Nucleus accumbens (tissue), 56 donors: Measurements from ENCODE around the gene CAMK2A.

Experiments used
- DNase-seq, 56 donors: peaks; one replicate each; lab custom pipeline; 2025; lab: John Stamatoyannopoulos, UW

The CAMK2A gene

DNA sequence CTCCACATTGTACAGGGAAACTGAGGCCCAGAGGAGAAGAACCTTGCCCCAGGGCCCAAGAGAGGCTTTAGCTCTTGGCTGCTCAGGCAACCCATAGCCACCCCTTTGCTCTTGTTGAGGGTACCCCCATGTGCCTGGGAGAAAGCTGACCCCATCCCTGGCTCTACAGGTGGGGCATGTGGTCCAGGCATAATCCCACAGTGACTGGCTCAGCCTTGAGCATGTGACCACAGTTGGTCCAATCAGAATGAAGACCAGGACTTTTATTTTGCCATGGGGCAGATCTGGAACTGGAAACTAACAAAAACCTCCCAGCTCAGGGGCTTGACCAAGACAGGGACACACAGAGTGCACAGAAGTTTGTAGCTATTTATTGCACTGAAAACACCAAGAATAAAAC lies 70.4 kb downstream of the CAMK2A start:
- DNase-seq, result no peak

DNA sequence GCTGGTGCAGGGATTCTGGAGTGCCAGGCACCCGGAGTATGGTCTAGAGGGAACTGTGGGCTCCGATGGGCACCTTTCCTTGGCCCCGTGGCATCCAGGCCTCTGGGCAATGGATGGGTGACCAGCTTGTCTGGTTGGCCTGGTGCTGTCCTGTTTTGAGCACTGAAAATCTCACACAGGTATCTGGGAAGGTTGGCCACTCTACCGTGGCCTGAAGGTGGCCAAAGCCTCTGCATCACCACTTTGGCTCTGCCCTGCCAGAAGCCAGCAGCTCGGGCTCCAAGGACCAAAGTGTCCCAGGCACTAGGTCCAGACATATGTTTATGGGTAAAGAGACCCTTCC lies 70.9 kb downstream of the CAMK2A start:
- no peak for DNase-seq

DNA sequence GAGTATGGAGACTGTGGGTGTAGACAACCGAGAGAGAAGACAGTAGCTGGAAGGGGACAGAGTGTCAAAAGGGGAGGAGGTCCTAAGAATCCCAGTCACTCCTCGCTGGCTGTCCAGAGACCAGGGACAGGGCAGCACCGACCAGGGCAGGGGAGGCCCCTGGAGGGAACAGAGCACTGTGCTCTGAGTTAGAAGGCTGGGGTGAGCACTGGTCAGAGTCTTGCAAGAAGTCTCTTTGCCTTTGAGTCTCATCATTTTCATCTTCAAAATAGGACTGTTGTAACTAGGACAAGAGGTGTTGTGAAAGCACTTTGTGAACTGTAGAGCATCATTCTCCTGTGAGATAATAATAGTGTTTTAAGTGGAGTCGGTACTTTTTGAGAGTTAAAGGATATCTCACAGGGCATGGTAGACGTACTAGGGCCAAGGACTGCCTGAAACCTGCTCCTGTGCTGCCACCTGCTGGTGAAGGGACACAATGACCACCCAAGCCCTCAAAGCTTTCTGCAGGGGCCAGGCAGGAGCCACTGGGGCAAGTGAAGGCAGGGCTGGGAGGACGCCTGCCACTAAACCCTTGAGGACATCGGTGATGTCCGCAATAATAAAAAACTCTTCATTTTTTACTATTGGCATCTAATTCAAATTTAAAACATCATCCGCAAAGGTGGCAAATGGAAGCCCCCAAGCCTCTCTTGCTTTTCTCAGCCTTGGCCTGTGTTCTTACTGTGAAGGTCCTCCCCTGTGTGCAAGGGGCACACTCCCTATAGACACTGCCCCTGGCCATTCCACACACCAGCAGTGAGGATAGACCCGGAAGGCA lies 71.5 kb downstream of the CAMK2A start:
- DNase-seq, result peak in 52 of 56 donors; percentile 8 to 88 (median 62)

DNA sequence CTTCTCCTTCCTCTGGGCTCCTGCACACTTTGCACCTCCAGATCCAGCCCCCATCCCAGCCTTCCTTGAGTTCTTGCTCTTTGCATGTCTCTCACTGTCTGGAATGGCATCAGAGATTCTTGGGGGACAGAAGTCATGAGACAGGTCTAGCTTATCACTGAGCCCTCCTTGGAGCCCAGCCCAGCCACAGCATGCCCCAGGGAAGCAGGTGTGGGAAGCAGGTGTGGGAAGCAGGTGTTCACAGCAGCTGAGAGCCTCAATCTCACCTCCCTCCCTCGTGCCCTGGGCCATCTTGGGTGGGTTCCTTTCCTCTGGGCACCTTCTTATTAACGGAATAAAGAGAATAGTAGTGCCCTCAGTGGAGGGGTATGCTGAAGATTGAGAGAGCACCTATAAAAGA lies 72.5 kb downstream of the CAMK2A start:
- no peak for DNase-seq

DNA sequence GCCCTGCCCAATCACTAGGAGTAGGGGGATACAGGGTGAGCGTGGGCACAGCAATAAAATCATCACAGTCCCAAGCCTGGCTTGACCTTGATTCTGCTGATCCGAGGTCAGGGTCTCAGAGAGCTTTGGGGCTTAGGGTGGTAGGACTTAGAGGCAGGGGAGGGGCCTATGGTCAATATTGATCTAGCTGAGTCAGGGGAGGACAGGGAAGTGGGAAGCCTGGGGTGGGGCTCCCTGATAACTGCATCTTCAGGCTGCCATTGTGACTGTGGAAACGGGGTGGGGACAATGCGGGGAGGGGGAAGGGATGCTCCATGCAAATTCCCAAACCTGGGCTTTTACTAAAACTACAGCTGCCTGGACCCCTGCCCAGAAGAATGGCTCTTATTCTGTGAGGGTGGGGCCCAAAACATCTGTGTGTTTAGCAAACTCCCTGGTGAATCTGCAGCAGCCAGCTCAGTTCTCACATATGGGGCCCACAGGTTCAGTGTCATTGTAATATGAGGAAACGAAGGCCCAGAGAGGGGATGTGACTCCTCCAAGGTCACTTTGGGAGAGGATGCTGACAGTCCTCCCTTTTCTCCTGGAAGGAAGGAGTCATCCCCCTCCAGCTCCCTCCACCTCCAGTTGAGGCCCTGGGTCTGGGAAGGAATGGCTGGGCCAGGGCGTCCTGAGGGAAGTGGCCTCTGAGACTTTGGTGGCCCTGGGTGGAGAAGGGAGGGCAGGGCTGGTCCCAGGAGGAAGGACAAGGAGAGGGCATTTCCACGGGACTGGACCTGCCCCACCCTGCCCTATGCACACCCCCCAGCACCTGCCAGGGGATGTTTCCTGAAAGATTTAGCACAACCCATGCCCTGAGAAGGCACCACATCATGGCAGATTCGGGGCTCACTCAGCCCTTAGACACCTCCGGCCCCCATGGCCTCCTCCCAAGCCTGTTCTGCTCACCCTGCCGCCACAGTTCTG lies 73.3 kb downstream of the CAMK2A start:
- DNase-seq, result no peak

DNA sequence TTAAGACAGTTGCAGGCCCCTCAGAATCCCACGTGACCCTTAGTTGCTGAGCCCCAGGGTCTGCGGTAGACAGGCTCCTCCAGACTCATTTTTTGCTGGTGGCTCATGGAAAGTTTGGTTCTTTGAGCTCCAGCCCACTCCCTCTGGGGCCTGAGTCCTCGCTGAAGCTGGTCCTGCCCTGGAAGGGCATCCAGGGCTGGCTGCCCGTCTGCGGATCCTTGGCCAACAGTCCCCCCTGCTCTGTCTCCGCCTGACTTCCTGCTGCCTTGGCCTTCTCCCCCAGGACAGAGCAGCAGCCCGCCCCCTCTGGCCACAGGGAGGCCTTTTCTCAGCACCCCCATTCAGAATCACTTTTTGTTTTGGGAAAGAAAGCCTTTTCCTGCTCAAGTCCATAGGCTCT lies 75.3 kb downstream of the CAMK2A start:
- no peak for DNase-seq

DNA sequence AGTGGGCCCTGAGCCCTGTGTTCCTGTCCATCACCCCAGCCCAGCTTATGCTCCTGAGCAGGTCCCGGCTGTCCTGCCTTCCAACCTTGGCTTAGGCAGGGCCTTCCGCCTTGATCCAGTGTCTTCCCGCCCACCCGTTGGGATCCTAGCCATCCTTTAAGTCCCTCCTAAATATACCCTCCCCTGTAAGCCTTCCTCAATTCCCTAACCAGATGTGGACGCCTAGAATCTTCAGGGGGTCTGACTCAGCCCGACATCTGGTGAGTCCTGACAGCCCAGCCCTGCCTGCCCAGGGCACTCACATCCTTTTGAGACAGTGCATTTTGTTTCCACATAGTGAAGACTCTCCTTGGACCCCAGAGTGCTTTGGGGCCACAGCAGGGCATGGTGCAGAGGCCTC lies 76.0 kb downstream of the CAMK2A start:
- DNase-seq, result no peak

DNA sequence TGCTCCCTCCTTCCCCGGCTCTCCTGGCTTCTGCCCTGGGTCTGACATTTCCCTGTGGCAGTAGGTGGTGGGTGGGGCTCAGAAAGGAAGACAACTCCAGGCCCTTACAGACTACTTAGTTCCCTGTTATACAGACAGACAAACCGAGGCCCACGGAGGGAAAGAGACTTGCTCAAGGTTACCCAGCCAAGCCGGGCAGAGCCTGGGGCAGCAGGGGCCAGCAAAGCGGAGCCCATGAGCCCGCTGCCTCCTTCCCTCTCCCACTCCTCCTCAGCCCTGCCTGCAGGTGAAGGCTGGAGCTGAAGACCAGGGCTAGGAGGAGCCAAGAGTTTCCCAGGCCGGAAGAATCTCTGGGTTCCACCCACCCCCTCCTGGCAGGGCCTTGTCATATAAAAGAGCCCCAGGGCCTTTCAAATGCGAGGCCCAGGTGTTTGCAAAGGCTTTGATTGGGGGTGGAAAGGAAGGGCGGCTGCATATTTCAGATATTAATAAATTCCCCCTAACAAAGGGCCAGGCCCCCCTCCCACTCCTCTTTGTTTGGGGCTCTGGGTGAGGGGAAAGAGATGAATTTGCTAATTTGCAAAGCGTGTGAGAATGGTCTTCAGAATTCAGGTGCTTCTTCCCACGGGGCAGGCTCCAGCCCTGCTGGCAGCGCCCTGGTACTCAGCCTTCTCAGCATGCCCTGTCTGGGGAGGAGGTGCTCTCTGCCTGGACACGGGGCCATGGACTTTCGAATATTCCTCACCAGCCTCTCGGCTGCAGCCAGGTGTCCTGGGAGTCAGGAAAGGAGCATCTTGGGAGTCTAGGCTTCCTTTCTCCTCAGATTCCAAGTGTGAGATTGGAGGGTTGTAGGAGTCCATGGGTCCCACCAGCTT lies 78.2 kb downstream of the CAMK2A start:
- DNase-seq, result no peak

DNA sequence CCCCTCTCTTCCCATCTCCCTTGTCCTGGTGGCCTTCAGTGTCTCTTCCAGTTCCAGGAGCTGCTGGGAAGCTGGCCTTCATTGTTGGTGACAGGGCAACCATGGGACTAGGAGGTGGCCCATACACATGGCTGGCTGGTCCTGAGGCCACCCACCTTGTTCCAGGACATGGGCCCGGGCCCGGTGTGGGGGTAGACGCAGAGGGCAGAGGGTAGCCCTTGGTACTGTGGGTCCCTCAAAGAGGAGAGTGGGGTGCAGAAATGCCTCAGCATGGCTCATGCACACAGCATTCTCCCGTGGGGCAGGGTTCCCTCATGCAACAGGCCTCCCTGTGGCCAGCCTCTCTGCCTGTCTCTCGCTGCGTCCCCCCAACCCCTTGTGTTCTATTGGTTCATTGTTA lies 78.9 kb downstream of the CAMK2A start:
- no peak for DNase-seq

DNA sequence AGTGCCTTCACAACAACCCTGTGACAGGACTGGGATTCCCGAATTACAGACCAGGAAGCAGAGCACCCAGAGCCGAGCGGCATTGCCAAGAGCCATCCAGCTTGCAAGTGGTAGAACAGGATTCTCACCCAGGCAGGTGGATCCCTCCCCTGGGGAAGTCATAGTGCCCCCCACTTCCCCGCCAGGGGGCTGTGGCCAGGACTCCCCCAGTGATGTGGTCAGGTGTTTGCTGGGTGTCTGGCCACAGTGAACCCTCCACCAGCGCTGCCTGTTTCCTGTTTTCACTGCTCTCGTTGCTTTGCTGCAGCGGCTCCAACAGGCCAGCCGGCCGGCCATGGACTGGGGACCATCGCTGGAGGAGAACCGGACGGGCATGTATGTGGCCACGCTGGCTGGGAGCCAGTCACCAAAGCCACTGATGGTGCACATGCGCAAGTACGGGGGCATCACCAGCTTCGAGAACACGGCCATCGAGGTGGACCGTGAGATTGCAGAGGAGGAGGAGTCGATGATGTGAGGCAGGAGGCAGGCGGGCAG lies 80.4 kb downstream of the CAMK2A start:
- DNase-seq, result peak in 3 of 56 donors; percentile 11 to 39 (median 20)

DNA sequence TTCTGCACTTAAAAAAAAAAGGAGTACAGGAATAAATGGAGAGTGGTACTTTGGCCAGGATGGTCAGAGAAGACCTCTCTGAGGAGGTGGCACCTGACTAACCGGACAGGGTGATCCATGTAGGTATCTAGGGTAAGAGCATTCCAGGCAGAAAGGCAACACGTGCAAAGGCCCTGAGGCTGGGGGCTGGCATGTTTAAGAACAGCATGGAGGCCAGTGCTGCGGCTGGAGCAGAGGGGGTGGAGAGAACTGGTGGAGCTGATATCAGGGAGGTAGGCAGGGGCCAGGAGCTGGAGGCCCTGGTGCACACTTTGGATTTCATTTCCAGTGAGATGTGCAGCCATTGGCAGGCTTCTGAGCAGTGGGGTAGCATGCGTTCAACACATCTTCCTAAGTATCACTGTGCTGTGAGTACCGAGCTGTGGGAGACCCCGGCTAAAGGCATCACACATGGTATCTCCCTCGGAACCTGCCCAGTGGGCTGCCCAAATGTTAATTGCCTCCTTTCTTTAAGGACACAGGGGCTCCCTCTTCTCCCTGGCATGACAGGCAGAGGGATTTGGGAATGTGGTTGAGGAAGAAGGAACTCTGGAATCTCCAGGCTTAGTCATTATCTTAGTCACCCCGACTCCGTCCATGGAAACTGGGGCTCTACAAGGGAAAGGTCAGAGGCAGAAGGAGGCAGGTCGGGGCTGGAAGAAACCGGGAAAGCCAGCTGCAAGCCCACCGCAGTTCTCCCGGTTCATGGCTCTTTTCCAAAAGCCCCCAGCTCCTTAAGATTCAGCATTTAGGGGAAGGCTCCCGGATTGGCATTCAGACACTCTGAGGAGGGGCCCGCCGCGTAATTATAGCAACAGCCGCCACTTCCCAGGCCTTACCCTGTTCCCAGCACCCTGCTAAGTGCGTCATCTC lies 81.1 kb downstream of the CAMK2A start:
- no peak for DNase-seq

DNA sequence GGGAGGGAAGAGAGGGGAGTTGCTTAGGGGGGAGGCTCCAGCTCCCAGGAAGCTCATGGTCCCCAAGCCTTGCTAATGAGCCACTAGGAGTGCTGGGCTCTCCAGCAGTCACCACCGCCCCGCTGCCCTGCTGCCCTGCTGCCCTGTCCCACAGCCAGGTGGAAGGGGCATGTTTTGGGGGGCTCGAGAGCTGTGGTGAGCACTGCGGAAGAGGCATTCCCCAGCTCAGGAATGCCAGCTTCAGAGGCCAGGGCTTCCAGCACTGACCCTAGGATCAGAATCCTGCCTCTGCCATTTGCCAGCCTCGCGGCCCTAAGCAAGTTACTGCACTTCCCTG lies 82.8 kb downstream of the CAMK2A start:
- DNase-seq, result no peak

DNA sequence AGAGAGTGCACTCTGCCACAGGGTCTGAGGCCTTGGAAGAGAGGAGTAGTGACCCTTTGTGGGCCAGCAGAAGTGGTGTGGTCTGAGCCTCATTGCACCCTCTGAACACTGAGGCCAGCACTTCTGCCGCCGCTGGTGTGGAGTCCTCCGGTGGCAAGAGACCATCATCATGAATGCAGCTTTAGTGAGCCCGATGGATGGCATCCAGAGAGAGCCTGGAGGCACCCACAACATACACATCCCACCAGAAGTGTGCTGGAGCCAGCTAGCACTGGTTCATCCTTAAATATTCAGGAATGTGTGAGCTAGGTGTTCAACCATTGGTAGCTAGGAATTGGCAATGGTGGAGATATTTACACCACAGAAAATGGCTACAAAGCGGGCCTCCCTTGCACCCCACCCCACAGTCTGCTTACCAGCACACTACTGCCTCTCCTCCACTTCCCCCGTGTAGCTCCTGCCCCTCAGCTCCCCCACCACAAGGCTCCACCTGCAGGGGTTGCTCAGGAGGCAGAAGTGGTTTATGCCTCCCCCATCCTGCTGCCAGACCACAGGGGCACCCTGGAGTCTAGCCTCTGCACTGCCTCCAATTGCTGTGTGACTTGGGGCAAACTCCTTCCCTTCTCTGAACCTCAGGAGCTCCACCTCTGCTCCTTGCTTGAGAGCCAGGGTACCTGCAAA lies 83.3 kb downstream of the CAMK2A start:
- no peak for DNase-seq

DNA sequence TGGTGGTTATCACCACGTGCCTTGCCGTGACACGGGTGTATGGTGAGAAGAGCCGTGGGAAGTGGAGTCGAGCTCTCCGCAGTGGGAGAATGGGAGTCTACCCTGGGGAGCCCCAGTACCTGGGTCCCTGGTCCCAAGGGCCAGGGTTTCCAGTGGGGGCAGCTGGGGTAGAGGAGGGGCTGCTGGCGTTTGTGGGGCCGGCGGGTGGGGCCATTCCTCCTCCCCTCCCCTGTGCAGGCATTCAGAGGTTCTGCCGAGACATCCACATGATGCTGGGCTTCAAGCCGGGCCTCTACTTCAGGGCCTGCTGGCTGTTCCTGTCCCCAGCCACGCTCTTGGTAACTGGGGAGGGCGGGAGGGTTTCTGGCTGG lies 85.0 kb downstream of the CAMK2A start:
- DNase-seq, result no peak

DNA sequence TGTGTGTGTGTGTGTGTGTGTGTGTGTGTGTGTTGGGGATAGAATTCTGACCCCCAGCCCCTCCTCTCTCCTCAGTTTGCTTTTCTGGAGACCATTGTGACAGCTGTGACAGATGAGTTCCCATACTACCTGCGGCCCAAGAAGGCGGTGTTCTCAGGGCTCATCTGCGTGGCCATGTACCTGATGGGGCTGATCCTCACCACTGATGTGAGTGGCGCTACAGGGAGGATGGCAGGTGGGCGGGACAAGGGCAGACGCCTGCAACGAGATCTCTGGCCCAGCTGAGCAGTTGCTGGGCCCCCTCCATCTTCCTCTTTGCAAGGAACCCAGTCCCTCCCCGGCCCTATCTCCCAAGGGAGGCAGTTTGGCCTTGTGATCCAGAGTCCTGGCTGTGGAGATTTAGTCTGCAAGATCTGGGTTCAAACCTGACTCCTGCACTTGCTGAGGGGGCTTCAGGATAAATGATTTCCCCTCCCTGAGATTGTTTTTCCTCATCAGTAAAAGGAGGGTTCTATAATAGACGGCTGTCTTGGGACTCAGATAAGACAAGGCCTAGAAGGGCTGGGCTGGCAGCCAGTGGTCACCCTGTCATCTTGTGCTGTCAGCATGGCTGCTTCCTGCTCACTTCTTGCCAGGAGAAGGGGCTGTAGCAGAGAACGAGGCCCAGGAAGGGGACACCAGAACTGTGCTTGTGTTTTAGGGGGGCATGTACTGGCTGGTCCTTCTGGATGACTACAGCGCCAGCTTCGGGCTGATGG lies 85.6 kb downstream of the CAMK2A start:
- no peak for DNase-seq

DNA sequence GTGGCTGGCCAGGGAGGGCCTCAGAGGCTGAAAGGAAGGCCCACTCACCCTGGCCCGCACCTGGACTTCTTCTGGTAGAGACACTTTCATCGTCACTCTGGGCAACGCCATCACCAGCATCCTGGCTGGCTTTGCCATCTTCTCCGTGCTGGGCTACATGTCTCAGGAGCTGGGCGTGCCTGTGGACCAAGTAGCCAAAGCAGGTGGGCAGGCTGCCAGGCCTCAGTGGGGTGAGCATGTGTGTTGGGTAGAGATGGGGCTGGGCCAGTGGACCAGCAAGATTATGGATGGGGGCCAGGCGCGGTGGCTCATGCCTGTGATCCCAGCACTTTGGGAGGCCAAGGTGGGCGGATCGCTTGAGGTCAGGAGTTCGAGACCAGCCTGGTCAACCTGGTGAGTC lies 87.1 kb downstream of the CAMK2A start:
- no peak for DNase-seq

DNA sequence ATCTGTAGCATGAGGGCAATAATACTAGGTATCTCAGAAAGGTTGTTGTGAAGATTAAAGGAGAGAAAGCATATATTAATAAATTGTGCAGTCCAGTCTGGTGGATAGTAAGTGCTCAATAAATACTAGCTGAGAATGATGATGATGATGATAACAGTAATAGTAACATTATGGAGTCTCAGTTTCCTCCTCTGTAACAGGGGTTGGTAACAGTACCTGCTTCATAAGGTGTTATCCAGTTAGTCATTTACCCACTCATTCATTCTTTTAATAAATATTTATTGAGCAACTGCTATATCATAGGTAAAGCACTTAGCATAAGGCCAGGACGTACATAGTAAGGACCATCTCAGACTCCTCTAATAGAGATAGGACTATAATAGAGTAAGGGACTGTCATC lies 92.1 kb downstream of the CAMK2A start:
- DNase-seq, result no peak

DNA sequence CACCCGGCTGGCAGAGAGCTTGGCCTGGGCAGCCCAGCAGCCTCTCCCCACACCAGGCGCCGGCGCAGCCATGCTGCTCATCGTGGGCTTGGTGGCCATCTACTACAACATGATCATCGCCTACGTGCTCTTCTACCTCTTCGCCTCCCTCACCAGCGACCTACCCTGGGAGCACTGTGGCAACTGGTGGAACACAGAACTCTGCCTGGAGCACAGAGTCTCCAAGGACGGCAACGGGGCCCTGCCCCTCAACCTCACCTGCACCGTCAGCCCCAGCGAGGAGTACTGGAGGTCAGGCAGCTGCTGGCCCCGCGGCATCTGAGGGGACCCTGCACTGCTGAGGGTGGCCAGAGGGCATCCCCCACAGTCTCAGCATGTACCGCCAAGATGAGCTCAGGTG lies 92.6 kb downstream of the CAMK2A start:
- no peak for DNase-seq
